Bronchial epithelial cell (primary cell): ENCODE results near the gene LSM12. TPM values are rescaled to one million over a fixed set of nuclear protein-coding genes. Genes with fewer than 3 reads are reported as not detected.
"Not testable (repeated sequence)": the region's sequence is repeated elsewhere in the genome, so short reads cannot be mapped to it uniquely, and the experiment has no call there.

ENCODE experiments used
- DNase-seq: peaks from one replicate; pipeline ENCODE4 v3.0.0-alpha.2; 2010; ENCODE audit warnings: low read depth
- FAIRE-seq: peaks from 2 replicates; lab custom pipeline; 2011; peaks lifted over from hg19 to GRCh38; lab: Jason Lieb, UNC
- H3K27me3 ChIP-seq: 2 replicates; pipeline ENCODE4 v1.5.1; 2011; ENCODE audit warnings: low read length; ENCODE audit not compliant: control insufficient read depth, insufficient read depth
- H3K36me3 ChIP-seq: 2 replicates; pipeline ENCODE4 v1.5.1; 2011; ENCODE audit warnings: low read length; ENCODE audit not compliant: control insufficient read depth, insufficient read depth
- H3K4me3 ChIP-seq: 2 replicates; pipeline ENCODE4 v1.5.1; 2011; ENCODE audit warnings: mild to moderate bottlenecking, low read depth, low read length, control low read depth
- CTCF ChIP-seq: IDR thresholded peaks from 2 replicates; pipeline ENCODE4 v1.5.1; 2011; ENCODE audit warnings: mild to moderate bottlenecking, moderate library complexity, low read length, control low read depth, inconsistent platforms; ENCODE audit not compliant: insufficient read depth, severe bottlenecking
- total RNA-seq: library from RNA; depleted of rRNA; stranded (reverse); fragments of >200 nt; gene quantifications from 2 replicates; pipeline ENCODE4 v1.2.1, GENCODE V29; 2014

Gene LSM12
- total RNA-seq, 1 donor from 2014 or later, result 20.3 TPM

DNA sequence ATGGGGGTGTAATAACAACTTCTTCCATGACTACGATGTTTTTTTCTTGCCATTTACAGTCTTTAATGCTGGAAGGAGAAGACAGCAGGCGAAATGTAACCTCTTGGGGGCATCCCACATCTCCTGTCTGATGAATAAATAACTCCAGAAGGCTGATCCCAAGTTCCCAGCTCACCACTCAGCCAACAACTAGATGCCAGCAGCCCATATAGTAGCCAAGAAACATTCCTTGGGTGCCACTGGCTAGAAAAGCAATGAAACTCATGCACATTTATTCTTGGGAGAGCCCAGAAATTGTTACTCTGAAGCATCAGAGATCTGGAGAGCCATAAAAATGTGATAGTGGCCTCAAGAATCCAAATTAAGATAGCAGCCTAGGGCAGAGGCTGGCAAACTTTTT, 29.0 kb downstream of the LSM12 start:
- no peak for FAIRE-seq
- Histone ChIP-seq H3K36me3 (peaks cover 15% of the 10 kb centered on the region), H3K4me3 (no peak overlapping the region), H3K27me3 (no peaks in the 10 kb centered on the region)
- no peak for TF ChIP-seq CTCF
- no peak for DNase-seq

- H3K4me3 ChIP-seq, H3K27me3 ChIP-seq, FAIRE-seq, DNase-seq: not testable (repeated sequence)
- peaks cover 19% of the 10 kb centered on the region for H3K36me3 ChIP-seq
These were observed 31.8 kb downstream of the LSM12 start for GRCh38 chr17:44034688-44035087.

- DNase-seq (no peak), FAIRE-seq (no peak)
- no peak for TF ChIP-seq CTCF
- H3K4me3 ChIP-seq, result no peak overlapping the region
- H3K36me3 ChIP-seq, result peaks cover 20% of the 10 kb centered on the region
- H3K27me3 ChIP-seq, result no peaks in the 10 kb centered on the region
These were observed 32.5 kb downstream of the LSM12 start for GRCh38 chr17:44033861-44034408.

- TF ChIP-seq CTCF, result no peak
- DNase-seq (no peak), FAIRE-seq (no peak)
- H3K27me3 ChIP-seq, result no peaks in the 10 kb centered on the region
- H3K4me3 ChIP-seq, result no peak overlapping the region
- H3K36me3 ChIP-seq, result peaks cover 13% of the 10 kb centered on the region
These were observed 36.0 kb downstream of the LSM12 start for GRCh38 chr17:44030482-44030881.

GRCh38 chr17:44029736-44030135, 36.7 kb downstream of the LSM12 start:
- no peak for TF ChIP-seq CTCF
- Histone ChIP-seq H3K36me3 (peaks cover 14% of the 10 kb centered on the region), H3K27me3 (no peaks in the 10 kb centered on the region), H3K4me3 (no peak overlapping the region)
- no peak for DNase-seq
- FAIRE-seq, result no peak

DNA sequence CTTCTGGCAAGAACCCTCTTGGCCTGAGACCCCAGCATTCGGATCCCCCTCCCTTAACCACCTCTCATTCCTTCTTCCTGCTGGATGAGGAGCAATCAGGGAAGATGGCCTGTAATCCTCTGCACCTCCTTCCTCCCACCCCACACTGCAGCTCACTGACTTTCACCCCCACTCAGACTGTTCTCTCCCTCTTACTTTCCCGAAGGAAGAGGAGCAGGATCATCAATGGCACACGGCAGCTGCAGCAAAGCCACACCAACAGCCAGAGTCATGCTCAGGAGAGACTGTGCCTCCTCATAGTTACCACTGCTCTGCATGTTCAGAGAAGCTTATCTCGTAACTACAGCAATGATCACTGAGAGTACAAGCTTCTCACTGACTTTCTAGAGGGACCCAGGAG, 41.6 kb downstream of the LSM12 start:
- DNase-seq (no peak), FAIRE-seq (no peak)
- H3K27me3 ChIP-seq, result no peaks in the 10 kb centered on the region
- H3K4me3 ChIP-seq, result no peak overlapping the region
- H3K36me3 ChIP-seq, result peaks cover 5% of the 10 kb centered on the region
- no peak for TF ChIP-seq CTCF
